Measurements from ENCODE around the gene CCL5. TPM values are rescaled to one million over a fixed set of nuclear protein-coding genes. Genes with fewer than 3 reads are reported as not detected.

CCL5 gene
- total and polyA plus RNA-seq, 10 of the 15 experiments (the other 5 are each of a cell fraction or from before 2014, with no cell fraction given): 45.7 to 186 (median 90.8) TPM

DNA sequence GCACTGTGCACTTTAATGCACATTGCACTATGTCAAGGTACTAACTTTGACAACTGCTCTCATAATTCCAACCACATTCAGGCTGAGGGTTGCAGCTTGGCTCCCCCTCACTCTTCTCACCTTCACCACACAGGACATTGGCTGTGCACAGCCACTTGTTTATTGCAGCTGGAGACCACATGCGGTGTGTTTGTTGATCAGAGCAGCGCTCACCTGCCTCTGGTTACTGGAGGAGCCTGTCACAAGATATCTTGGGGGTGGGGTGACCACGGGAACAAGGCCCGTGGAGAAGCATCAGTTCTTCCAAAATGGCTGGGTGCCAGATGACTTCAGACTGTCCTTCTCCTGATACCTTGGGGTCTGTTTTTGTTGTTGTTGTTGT lies 10.6 kb upstream of the CCL5 start (continued):
- TF ChIP-seq, protein P1, sequence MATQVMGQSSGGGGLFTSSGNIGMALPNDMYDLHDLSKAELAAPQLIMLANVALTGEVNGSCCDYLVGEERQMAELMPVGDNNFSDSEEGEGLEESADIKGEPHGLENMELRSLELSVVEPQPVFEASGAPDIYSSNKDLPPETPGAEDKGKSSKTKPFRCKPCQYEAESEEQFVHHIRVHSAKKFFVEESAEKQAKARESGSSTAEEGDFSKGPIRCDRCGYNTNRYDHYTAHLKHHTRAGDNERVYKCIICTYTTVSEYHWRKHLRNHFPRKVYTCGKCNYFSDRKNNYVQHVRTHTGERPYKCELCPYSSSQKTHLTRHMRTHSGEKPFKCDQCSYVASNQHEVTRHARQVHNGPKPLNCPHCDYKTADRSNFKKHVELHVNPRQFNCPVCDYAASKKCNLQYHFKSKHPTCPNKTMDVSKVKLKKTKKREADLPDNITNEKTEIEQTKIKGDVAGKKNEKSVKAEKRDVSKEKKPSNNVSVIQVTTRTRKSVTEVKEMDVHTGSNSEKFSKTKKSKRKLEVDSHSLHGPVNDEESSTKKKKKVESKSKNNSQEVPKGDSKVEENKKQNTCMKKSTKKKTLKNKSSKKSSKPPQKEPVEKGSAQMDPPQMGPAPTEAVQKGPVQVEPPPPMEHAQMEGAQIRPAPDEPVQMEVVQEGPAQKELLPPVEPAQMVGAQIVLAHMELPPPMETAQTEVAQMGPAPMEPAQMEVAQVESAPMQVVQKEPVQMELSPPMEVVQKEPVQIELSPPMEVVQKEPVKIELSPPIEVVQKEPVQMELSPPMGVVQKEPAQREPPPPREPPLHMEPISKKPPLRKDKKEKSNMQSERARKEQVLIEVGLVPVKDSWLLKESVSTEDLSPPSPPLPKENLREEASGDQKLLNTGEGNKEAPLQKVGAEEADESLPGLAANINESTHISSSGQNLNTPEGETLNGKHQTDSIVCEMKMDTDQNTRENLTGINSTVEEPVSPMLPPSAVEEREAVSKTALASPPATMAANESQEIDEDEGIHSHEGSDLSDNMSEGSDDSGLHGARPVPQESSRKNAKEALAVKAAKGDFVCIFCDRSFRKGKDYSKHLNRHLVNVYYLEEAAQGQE (IDR thresholded peaks at IDR 0.05; ENCODE audit: low read depth, low read length): no peak
- TF ChIP-seq RAD21 (IDR thresholded peaks at IDR 0.05; ENCODE audit: insufficient read depth, low read depth, low read length): no peak
- TF ChIP-seq NFXL1 (IDR thresholded peaks at IDR 0.05; ENCODE audit: borderline replicate concordance): no peak
- no peak for TF ChIP-seq SUPT20H (IDR thresholded peaks at IDR 0.05; ENCODE audit: borderline replicate concordance, control insufficient read depth, low read depth, low read length)
- TF ChIP-seq ZNF622 (IDR thresholded peaks at IDR 0.05): no peak
- peak; percentile 77; the same call in 1 of the 2 replicates for TF ChIP-seq FOXK2 (IDR thresholded peaks at IDR 0.05)
- no peak for TF ChIP-seq TARDBP (IDR thresholded peaks at IDR 0.05; ENCODE audit: borderline replicate concordance)
- TF ChIP-seq, protein P2, sequence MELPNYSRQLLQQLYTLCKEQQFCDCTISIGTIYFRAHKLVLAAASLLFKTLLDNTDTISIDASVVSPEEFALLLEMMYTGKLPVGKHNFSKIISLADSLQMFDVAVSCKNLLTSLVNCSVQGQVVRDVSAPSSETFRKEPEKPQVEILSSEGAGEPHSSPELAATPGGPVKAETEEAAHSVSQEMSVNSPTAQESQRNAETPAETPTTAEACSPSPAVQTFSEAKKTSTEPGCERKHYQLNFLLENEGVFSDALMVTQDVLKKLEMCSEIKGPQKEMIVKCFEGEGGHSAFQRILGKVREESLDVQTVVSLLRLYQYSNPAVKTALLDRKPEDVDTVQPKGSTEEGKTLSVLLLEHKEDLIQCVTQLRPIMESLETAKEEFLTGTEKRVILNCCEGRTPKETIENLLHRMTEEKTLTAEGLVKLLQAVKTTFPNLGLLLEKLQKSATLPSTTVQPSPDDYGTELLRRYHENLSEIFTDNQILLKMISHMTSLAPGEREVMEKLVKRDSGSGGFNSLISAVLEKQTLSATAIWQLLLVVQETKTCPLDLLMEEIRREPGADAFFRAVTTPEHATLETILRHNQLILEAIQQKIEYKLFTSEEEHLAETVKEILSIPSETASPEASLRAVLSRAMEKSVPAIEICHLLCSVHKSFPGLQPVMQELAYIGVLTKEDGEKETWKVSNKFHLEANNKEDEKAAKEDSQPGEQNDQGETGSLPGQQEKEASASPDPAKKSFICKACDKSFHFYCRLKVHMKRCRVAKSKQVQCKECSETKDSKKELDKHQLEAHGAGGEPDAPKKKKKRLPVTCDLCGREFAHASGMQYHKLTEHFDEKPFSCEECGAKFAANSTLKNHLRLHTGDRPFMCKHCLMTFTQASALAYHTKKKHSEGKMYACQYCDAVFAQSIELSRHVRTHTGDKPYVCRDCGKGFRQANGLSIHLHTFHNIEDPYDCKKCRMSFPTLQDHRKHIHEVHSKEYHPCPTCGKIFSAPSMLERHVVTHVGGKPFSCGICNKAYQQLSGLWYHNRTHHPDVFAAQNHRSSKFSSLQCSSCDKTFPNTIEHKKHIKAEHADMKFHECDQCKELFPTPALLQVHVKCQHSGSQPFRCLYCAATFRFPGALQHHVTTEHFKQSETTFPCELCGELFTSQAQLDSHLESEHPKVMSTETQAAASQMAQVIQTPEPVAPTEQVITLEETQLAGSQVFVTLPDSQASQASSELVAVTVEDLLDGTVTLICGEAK (IDR thresholded peaks at IDR 0.05; ENCODE audit: borderline replicate concordance): no peak
- no peak for TF ChIP-seq CBX3 (IDR thresholded peaks at IDR 0.05; ENCODE audit: borderline replicate concordance, low read depth)
- TF ChIP-seq SMC3 (IDR thresholded peaks at IDR 0.05; ENCODE audit: borderline replicate concordance, low read length): no peak
- TF ChIP-seq KLF5 (IDR thresholded peaks at IDR 0.05; ENCODE audit: partially characterized antibody): no peak
- TF ChIP-seq SUZ12 (IDR thresholded peaks at IDR 0.05; ENCODE audit: unreplicated experiment): no peak
- TF ChIP-seq RFX5 (IDR thresholded peaks at IDR 0.05; ENCODE audit: low read depth, low read length): no peak
- TF ChIP-seq, protein P3, sequence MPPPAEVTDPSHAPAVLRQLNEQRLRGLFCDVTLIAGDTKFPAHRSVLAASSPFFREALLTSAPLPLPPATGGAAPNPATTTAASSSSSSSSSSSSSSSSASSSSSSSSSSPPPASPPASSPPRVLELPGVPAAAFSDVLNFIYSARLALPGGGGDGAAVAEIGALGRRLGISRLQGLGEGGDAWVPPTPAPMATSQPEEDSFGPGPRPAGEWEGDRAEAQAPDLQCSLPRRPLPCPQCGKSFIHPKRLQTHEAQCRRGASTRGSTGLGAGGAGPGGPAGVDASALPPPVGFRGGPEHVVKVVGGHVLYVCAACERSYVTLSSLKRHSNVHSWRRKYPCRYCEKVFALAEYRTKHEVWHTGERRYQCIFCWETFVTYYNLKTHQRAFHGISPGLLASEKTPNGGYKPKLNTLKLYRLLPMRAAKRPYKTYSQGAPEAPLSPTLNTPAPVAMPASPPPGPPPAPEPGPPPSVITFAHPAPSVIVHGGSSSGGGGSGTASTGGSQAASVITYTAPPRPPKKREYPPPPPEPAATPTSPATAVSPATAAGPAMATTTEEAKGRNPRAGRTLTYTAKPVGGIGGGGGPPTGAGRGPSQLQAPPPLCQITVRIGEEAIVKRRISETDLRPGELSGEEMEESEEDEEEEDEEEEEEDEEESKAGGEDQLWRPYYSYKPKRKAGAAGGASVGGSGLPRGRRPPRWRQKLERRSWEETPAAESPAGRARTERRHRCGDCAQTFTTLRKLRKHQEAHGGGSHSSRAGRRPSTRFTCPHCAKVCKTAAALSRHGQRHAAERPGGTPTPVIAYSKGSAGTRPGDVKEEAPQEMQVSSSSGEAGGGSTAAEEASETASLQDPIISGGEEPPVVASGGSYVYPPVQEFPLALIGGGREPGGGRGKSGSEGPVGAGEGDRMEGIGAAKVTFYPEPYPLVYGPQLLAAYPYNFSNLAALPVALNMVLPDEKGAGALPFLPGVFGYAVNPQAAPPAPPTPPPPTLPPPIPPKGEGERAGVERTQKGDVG (CRISPR knock-in tag; IDR thresholded peaks at IDR 0.05): no peak
- no peak for TF ChIP-seq BRCA1 (IDR thresholded peaks at IDR 0.05; ENCODE audit: low read depth, low read length)
- no peak for TF ChIP-seq SRF (IDR thresholded peaks at IDR 0.05; ENCODE audit: low read depth in 2 of 2, low read length in 2 of 2)
- peak; percentile 85 for TF ChIP-seq NBN (IDR thresholded peaks at IDR 0.05)
- no peak for TF ChIP-seq TAF1 (IDR thresholded peaks at IDR 0.05; ENCODE audit: borderline replicate concordance, low read depth, low read length)

Measured in GM12878 (cell line).